T-helper 22 cell (primary cell): Measurements from ENCODE around the gene EVI5L.

Experiments used
- DNase-seq: peaks from one replicate; pipeline ENCODE4 v3.0.0-alpha.2; 2020; ENCODE audit warnings: low read depth

EVI5L gene

GRCh38 chr19:7912697-7913564 is 82.9 kb downstream of the EVI5L start:
- no peak for DNase-seq

- DNase-seq = no peak
Observed at GRCh38 chr19:7913652-7914051, 83.6 kb downstream of the EVI5L start.

GRCh38 chr19:7914099-7914498 is 84.1 kb downstream of the EVI5L start:
- DNase-seq = no peak
